Gastrocnemius medialis (tissue), 4 donors: Measurements from ENCODE around the gene FREM2.

Experiments
- POLR2A ChIP-seq, 2 donors: fragments of 450-650 bp; IDR thresholded peaks; one replicate each; pipeline ENCODE4 v1.6.1; 2017; ENCODE audit warnings: antibody characterized with exemption in 2 of 2, mild to moderate bottlenecking in 2 of 2, moderate library complexity in 2 of 2
- TF ChIP-seq, protein P1 (sequence below), 5 experiments: fragments of 450-650 bp in 3 of 5; fragments of 200-600 bp in 2 of 5; sonication (generic) in 2 of 5; IDR thresholded peaks in 4 of 5; conservative IDR thresholded peaks in 1 of 5; 1 replicate in 4 of 5; 2 replicates in 1 of 5; pipeline ENCODE4 v1.5.1; 2016 to 2019; ENCODE audit warnings: antibody characterized with exemption in 5 of 5, mild to moderate bottlenecking in 3 of 5, moderate library complexity in 3 of 5

DNA sequence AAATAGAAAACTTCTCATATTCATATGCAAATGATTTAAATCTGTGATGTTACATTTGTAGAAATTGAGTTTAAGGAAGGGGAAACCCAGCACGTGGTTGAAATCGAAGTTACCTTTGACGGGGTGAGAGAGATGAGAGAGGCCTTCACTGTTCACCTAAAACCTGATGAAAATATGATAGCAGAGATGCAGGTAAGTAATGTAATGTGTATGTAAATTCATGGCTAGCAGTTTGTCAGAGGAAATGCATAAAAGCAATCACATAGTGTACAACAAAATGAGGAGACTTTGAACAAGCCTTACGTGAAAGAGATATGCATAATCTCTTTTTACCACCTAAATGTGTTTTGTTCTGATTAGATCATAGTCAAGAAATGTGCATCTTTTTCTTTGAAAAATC is 169.2 kb downstream of the FREM2 start:
- TF ChIP-seq, protein P1, sequence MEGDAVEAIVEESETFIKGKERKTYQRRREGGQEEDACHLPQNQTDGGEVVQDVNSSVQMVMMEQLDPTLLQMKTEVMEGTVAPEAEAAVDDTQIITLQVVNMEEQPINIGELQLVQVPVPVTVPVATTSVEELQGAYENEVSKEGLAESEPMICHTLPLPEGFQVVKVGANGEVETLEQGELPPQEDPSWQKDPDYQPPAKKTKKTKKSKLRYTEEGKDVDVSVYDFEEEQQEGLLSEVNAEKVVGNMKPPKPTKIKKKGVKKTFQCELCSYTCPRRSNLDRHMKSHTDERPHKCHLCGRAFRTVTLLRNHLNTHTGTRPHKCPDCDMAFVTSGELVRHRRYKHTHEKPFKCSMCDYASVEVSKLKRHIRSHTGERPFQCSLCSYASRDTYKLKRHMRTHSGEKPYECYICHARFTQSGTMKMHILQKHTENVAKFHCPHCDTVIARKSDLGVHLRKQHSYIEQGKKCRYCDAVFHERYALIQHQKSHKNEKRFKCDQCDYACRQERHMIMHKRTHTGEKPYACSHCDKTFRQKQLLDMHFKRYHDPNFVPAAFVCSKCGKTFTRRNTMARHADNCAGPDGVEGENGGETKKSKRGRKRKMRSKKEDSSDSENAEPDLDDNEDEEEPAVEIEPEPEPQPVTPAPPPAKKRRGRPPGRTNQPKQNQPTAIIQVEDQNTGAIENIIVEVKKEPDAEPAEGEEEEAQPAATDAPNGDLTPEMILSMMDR (IDR thresholded peaks at IDR 0.05 in 4 of 5, conservative IDR thresholded peaks at IDR 0.05 in 1 of 5), result no peak
- TF ChIP-seq POLR2A (IDR thresholded peaks at IDR 0.05), result no peak
